Mammary epithelial cell (primary cell): ENCODE measurements around the gene CSNK1A1.

Source experiments
- EZH2 ChIP-seq: IDR thresholded peaks from 2 replicates; pipeline ENCODE4 v1.6.1; 2012; ENCODE audit warnings: low read length, inconsistent platforms, borderline replicate concordance
- TF ChIP-seq, protein P1 (sequence below), 2 donors: IDR thresholded peaks in 1 of 2; conservative IDR thresholded peaks in 1 of 2; 2 replicates each; pipeline ENCODE4 v1.5.1; 2011 to 2012; ENCODE audit warnings: inconsistent platforms in 2 of 2, low read length in 2 of 2, mild to moderate bottlenecking in 2 of 2, control low read depth in 1 of 2, low read depth in 1 of 2; ENCODE audit not compliant: insufficient read depth in 1 of 2; ENCODE audit errors: extremely low read depth in 1 of 2

DNA sequence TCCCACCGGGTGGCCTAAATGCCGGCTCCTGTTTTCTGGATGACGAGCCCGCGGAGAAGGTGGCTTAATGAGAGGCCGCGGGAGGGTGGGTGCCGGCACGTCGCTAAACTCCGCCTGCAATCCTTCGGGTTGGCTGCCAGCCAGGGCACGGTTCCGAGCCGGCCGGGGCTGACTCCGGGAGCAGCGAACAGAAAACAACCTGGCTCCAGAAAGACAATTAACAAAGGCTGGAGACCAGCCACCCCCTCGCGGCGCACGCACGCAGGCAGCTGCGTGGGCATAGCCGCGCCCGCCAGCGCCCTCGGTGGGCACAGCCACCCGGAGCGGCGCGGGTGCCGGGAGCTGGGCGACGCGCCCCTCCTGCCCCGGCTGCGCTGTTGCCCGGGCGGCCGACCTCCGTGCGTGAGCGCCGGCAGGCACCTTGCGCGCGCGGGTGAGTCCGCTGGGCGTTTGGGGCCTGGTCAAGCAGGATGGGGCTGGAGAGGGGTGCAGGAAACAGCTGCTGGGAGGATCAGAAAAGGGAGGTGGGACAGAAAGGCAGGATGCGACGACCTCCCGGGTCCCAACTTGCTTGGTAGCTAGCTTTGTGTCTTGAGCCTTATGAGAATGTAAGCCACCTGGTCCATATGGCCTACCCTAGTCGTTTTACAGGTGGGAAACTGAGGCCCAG lies 30.1 kb upstream of the CSNK1A1 start, which contains the start of gene ARHGEF37:
- TF ChIP-seq, protein P1, sequence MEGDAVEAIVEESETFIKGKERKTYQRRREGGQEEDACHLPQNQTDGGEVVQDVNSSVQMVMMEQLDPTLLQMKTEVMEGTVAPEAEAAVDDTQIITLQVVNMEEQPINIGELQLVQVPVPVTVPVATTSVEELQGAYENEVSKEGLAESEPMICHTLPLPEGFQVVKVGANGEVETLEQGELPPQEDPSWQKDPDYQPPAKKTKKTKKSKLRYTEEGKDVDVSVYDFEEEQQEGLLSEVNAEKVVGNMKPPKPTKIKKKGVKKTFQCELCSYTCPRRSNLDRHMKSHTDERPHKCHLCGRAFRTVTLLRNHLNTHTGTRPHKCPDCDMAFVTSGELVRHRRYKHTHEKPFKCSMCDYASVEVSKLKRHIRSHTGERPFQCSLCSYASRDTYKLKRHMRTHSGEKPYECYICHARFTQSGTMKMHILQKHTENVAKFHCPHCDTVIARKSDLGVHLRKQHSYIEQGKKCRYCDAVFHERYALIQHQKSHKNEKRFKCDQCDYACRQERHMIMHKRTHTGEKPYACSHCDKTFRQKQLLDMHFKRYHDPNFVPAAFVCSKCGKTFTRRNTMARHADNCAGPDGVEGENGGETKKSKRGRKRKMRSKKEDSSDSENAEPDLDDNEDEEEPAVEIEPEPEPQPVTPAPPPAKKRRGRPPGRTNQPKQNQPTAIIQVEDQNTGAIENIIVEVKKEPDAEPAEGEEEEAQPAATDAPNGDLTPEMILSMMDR (conservative IDR thresholded peaks at IDR 0.05 in 1 of 2, IDR thresholded peaks at IDR 0.05 in 1 of 2; ENCODE audit: extremely low read depth in 1 of 2, insufficient read depth in 1 of 2, low read depth in 1 of 2, low read length in 2 of 2), result no peak
- TF ChIP-seq EZH2, result no peak
